Peyer's patch (tissue), 4 donors: Measurements from ENCODE around the gene MSI2.

ENCODE experiments used
- POLR2A ChIP-seq, 2 donors: fragments of 450-650 bp; IDR thresholded peaks; one replicate each; pipeline ENCODE4 v1.5.1; 2017; ENCODE audit warnings: antibody characterized with exemption in 2 of 2, mild to moderate bottlenecking in 2 of 2, moderate library complexity in 2 of 2
- TF ChIP-seq, protein P1 (sequence below), 6 experiments: fragments of 450-650 bp in 4 of 6; fragments of 200-600 bp in 2 of 6; sonication (generic) in 1 of 6; IDR thresholded peaks; one replicate each; pipeline ENCODE4 v1.5.1; 2017 to 2019; ENCODE audit warnings: antibody characterized with exemption in 6 of 6, mild to moderate bottlenecking in 3 of 6, moderate library complexity in 1 of 6

DNA sequence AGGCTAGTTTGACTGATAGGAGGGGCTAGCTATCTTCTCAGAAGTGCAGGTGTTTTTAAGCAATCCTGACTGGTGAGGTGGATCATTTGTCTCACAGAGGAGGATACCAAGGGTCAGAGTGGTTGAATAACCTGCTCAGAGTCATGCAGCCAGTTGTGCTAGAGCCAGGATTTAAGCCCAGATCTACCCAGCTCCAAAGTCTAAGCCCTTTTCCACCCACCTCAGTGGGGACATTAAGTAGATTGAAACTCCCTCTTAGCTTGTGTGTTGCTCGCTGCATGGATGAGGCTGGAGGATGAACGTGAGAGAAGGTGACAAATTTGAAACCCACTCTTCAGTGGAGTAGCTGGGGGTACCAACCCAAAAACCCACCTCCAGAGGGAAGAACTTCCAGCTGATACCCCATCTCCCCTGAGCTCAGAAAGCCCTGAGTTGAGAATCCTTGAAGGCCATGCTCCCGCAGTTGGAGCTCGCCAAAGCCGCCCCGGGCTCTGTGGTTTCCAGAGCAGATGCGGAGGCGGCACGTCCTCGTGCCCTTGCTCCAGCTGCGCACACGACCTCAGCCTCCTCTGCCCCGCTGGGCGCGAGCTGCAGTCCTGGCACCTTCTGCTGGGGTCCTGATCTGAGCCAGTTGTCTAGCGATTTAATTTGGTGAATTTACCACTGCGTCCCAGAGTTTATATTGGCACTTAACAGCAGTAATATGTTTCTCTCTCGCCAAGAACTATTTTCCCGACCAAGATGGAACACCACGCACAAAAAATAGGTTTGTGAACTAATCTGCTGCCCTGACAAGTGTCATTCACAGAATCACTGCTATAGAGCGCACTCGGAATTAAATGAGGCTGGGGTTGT, 329.2 kb downstream of the MSI2 start:
- no peak for TF ChIP-seq POLR2A (IDR thresholded peaks at IDR 0.05)
- TF ChIP-seq, protein P1, sequence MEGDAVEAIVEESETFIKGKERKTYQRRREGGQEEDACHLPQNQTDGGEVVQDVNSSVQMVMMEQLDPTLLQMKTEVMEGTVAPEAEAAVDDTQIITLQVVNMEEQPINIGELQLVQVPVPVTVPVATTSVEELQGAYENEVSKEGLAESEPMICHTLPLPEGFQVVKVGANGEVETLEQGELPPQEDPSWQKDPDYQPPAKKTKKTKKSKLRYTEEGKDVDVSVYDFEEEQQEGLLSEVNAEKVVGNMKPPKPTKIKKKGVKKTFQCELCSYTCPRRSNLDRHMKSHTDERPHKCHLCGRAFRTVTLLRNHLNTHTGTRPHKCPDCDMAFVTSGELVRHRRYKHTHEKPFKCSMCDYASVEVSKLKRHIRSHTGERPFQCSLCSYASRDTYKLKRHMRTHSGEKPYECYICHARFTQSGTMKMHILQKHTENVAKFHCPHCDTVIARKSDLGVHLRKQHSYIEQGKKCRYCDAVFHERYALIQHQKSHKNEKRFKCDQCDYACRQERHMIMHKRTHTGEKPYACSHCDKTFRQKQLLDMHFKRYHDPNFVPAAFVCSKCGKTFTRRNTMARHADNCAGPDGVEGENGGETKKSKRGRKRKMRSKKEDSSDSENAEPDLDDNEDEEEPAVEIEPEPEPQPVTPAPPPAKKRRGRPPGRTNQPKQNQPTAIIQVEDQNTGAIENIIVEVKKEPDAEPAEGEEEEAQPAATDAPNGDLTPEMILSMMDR (IDR thresholded peaks at IDR 0.05): no peak
